HG03066 (cell line): Measurements from ENCODE around the gene CLGN.
A peak's percentile ranks its signal among the peaks of the same experiment; 100 is the strongest.
"Not testable (repeated sequence)": the region's sequence is repeated elsewhere in the genome, so short reads cannot be mapped to it uniquely, and the experiment has no call there.

ENCODE experiments used
- ATAC-seq: cut with Tn5 transposase; IDR thresholded peaks from one replicate; pipeline ENCODE4 v1.9.1; 2021; ENCODE audit warnings: low read depth; ENCODE audit not compliant: unreplicated experiment

Gene CLGN, protein sequence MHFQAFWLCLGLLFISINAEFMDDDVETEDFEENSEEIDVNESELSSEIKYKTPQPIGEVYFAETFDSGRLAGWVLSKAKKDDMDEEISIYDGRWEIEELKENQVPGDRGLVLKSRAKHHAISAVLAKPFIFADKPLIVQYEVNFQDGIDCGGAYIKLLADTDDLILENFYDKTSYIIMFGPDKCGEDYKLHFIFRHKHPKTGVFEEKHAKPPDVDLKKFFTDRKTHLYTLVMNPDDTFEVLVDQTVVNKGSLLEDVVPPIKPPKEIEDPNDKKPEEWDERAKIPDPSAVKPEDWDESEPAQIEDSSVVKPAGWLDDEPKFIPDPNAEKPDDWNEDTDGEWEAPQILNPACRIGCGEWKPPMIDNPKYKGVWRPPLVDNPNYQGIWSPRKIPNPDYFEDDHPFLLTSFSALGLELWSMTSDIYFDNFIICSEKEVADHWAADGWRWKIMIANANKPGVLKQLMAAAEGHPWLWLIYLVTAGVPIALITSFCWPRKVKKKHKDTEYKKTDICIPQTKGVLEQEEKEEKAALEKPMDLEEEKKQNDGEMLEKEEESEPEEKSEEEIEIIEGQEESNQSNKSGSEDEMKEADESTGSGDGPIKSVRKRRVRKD

DNA sequence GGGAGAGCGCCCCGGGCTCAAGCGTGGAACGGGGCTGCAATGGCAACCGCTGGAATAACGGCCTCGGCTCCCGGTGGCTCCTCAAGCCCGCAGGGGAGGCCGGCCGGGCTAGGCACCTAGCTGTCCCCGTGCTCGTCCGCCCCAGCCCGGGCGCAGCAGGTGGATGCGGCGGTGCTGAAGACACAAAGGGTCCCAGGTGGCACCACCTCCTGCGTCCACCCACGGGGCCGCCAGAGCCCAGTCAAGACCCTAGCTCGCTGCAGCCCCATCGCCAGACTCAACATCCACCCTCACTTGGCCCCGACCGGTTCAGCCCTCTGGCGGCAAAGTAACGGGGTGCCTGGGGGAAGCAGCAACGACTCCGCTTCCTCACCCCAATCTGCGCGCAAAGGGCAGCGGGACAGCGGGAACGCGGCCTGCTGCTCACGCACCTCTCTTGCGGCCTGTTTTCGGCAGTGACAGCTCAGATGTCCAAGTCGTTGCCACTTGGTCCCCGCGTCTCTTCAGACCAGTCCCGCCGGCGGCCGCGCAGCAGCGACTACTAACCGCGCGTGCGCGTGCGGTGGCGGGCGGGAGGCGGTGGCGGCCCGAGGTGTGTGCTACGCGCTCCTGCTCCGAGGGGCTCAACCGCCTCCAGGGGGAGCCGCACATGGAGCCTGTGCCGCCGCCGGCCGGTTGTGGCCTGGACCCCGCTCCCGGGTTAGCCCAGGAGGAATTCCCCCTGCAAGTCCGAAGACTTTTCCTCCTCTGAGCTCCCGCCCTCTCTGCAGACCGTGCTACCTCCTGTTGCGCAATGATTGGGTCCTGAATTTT, at the start of gene CLGN:
CLGN (minus strand) TSS at position 543 of the 813 bp plus-strand sequence. CDS start 14,570 bp downstream, outside the sequence.
- peak; percentile 82 for ATAC-seq

DNA sequence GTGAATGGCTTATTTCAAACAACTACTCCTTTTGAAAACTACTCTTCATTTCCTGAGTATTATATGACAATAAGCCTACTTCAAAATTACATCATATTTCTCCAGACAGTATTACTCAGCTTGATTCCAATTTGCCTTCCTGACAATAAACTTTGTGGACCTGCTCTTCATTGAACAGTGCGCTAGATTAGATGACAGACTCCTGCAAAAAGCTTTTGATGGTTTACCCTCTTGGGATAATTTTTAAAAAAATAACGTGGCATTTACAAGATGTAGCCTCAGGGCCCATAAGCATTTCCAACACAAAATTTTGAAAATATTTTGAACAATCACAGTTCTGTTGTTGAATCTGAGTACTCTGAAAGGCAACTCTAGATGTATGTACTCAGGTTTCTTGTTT, 44.7 kb upstream of the CLGN start:
- ATAC-seq = no peak

DNA sequence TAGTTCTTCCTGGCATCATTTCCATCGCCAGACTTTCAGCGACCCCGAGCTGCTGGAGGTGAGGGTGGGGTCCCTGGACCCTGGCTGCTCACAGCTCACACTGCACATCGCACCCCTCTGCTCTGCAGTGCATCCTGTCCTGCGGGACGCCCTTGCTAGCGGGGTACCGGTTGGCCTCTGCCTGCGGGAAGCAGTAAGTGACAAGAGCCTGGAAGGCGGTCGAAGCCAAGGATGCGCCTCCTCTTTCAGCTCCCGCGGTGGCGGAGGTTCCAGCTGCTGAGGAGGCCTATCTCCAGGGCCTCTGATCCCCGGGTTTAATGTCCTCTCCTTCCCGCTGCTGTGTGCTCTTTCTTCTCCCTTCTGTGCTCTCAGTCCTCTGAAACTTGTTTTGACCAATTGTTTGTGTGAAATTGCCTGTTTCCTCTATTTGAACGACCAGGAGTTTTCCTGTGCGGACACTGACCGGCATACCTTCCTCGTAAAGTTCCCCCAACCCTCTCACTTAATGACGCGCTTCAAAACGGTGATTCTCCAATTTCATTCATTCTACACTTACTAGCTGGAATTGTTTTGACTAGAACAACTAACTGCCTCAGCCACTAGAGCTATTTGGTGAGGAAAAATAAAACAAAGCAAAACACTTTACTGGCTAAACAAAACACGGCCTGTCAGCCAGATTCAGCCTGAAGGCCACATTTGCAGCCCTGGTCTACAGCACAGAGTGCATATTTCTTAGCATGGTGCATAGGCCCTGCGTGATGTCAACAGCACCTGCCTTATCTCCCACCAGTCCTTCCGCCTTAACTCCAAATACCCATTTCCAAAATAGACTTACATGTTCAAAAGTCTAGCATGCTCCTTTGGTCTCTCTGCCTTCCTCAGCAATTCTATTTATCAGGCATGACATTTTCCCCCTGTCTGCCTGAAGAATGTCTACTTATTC, 42.6 kb upstream of the CLGN start:
- no peak for ATAC-seq

DNA sequence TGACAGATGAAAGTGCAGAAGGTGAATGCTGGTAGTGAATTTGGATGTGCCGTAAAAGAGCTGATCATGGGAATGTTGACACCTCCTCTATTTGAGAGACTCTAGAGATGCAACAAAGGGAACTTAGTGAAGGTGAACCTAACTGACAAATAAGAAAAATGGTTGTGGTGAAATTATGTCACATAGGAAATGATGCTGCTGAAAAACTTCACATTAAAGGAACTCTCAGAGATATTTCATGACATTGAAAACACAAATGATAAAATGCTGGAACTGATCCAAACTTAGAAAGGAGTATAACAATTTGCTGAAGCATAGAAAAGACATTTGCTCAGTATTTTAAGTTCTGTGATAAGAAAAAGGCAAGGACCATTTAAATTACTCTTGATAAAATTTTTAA, 38.7 kb upstream of the CLGN start:
- ATAC-seq = no peak

DNA sequence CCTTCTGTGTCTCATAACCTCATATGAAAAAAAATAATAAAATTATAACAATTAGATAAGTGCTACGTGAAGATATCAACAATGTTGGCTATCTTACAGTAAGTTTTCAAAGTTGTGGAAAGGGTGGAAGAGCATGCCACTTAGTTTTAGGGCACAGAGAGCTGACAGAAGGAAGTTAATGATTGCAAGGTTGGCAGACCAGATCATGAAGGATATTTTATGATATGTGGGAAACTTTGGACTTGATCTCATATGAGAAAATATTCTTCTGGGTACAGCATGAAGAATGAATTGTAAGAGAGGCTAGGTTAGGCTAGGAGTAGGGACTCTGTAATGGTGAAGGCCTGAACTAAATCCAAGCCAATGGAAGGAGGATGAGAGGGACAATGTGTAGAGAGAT, 36.2 kb upstream of the CLGN start:
- no peak for ATAC-seq

DNA sequence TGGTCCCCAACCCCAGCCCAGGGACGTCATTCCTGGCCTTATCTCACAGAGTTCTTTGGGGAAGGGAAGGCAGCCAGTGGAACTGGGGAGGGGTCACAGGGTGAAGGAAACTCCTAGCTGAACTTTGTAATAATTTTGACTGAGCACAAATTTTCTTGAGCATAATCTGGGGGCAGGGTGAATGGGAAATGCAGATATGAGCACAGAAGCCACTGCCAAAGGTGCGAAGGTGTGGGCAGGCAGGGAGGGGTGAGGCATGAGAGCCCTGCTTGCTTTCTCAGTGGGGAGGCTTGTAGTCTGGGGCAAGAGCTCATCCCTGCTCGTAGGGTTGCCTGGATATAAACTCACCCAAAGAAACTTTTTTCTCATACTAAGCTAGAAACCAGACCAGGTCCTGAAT, 35.7 kb upstream of the CLGN start:
- no peak for ATAC-seq

DNA sequence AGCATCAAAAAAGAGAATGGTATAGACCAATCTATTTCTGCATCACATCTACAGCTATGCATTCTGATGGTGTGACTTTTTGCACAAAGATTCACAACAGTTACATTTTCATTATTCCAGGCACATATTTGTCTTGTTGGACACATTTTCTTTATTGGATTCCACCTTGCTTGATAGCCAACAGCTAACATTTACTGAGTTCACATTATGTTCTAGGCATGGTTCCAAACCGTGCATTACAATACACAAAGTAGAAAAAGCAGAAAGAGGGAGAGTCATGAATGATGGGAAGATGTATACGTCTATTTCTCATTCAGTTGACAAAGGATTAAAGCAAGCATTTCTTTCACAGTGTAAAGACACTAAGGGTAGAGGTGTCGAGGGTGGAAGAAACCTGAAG, 22.9 kb upstream of the CLGN start:
- no peak for ATAC-seq

DNA sequence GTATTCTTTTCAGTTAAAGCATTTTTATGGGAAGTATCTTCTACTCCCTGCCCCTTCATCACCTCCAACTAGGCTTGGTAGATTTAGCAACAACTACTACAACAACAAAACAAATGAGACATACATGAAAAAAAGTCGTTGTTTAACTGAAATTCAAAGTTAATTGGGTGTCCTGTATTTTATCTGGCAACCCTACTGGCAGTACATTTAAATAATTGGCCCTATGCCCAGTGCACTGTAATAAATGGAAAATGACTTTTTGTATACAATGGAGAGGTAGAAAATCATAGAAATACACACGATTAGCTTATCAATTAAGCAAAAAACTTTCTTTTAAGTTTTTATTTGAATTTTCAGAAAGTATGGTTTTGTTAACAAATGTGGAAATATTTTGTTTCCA, 21.4 kb upstream of the CLGN start:
- no peak for ATAC-seq

DNA sequence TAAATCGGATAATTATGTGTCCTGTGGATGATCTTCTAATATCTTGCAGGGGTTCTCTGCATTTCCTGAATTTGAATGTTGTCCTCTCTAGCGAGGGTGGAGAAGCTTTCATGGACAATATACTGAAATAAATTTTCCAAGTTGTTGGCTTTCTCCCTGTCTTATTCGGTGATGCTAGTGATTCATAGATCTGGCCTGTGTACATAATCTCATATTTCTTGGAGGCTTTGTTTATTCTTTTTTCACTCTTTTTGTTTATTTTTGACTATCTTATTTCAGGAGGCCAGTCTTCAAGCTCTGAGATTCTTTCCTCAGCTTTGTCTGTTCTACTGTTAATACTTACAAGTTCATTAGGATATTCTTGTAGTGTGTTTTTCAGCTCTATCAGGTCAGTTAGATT, 20.7 kb upstream of the CLGN start:
- no peak for ATAC-seq

DNA sequence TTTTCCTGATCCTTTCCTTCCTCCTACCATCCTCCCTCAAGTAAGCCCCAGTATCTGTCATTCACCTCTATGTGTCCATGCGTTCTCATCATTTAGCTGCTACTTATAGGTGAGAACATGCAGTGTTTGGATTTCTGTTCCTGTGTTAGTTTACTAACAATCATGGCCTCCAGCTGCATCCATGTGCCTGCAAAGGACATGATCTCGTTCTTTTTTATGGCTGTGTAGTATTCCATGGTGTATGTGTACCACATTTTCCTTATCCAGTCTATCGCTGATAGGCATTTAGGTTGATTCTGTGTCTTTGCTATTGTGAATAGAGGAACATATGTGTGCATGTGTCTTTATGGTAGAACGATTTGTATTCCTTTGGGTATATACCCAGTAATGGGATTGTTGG, 16.9 kb upstream of the CLGN start:
- not testable (repeated sequence) for ATAC-seq

DNA sequence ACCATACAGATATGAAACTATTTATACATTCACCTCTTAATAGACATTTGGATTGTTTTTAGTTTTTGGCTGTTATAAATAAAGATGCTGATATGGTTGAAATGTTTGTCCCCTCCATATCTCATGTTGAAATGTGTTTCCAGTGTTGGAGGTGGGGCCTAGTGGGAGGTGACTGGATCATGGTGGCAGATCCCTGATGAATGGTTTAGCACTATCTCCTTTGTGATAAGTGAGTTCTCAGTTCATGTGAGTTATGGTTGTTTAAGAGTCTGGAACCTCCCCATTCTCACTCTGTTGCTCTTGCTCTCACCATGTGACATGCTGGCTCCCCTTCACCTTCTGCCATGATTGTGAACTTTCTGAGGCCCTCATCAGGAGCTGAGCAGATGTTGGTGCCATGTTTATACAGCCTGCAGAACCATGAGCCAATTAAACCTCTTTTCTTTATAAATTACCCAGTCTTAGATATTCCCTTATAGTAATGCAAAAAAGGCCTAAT, 12.2 kb upstream of the CLGN start:
- ATAC-seq = no peak

DNA sequence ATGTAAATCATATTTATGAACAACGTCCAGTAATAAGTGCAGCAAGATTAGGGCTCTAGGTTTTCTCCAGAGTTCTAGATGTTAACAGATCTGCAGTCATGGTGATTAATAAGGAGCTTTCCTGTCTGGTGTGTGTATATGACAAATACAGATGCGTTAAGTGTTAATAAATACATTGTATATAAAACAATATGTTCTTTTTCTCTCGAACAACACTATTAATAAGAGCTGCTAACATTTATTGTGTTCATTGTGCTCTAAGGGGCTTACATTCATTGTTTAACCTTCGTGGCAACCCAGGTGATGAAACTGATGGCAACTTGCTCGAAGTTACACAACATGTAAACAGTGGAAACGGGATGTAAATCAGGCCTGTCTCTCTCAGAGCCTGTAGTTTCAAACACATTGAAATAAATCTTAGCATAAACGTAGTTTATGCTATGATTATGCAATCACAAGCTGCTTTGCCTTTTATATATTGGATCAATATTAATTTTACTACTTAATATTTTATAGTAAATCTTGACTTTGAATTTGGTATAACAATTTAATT, 547 bp upstream of the CLGN start:
- ATAC-seq = no peak

DNA sequence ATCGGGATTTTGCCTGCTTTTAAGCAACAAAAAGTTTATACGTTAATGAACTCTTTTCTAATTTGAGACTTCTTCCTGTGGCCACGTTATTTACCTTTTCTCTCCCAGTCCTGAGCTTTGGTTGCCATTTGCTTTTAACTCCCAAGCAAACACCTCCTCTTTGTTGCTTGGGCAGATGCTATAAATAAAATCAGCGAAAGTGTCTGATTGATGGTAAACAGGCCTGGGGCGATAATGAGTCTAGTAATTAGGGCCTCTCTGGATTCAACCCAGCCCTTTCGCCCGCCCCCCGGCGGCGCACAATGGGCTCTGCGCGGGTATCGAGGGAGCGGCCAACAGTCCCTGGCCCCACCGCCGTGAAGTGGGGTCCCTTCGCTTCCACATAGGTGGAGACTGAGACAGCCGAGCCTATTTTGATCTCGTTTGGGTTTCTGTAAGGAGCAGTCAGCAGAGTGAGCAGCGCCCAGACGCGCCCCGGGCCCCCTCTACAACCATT, 790 bp downstream of the CLGN start:
- ATAC-seq = peak; percentile 10

DNA sequence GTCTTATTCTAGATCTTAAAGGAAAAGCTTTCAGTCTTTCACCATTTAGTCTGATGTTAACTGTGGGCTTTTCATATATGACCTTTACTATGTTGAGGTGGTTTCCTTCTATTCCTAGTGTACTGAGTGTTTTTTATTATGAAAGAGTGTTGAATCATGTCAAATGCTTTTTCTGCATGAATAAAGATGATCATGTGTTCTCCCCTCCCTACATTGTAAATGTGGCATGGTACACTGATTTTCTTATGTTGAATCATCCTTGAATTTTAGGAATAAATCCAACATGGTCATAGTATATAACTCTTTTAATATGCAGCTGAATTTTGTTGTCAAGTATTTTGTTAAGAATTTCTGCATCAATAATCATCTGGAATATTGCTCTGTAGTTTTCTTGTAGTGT, 4.3 kb downstream of the CLGN start:
- no peak for ATAC-seq

DNA sequence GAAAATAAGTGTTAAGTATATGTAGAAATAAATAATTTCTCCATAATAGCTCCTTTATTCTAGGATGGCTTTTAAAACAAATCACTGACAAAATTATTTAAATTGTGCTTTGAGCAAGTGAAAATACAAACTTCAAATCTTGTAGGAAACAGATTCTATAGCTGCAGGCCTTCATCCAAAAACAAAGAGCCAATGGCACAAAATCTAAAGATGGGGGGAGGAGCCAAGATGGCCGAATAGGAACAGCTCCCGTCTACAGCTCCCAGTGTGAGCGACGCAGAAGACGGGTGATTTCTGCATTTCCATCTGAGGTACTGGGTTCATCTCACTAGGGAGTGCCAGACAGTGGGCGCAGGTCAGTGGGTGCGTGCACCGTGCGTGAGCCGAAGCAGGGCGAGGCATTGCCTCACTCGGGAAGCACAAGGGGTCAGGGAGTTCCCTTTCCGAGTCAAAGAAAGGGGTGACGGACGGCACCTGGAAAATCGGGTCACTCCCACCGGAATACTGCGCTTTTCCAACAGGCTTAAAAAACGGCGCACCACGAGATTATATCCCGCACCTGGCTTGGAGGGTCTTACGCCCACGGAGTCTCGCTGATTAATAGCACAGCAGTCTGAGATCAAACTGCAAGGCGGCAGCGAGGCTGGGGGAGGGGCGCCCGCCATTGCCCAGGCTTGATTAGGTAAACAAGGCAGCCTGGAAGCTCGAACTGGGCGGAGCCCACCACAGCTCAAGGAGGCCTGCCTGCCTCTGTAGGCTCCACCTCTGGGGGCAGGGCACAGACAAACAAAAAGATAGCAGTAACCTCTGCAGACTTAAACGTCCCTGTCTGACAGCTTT, 14.1 kb downstream of the CLGN start:
- ATAC-seq = not testable (repeated sequence)

DNA sequence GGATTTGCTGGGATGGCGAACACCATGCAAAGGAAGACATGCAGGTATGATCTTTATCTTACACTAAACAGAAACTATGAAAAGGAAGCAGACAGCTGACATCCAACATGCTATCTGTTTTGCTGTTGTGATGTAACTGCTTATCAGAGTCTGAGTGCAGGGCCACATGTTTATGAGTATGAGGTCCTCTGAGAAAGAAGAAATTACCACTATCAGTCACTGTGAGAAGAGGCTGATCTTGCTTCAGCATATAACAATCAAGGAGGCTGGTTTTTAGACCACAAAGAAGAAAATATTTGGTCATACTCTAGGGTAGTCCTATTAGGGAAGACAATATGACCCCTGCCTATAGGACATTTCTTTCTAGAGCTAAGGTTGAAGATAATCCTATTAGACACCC, 18.5 kb downstream of the CLGN start:
- no peak for ATAC-seq

DNA sequence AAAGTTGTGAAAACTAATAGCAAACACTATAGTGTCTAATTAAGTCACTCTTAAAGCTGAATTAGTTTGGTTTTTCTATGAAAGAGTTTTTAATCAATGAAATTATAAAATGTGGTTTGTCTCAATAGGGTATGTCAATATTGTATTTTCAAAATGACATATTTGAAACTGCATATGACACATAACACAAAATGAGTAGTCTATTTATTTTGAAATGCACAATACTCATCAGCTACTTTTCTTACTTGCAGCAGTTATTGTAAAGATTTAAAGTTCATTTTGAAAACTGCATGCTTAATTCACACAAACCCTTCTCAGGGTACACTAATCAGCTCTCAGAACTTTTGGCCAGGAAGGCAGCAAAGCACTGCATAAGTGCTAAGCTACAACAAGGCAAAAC, 21.2 kb downstream of the CLGN start:
- ATAC-seq = no peak

DNA sequence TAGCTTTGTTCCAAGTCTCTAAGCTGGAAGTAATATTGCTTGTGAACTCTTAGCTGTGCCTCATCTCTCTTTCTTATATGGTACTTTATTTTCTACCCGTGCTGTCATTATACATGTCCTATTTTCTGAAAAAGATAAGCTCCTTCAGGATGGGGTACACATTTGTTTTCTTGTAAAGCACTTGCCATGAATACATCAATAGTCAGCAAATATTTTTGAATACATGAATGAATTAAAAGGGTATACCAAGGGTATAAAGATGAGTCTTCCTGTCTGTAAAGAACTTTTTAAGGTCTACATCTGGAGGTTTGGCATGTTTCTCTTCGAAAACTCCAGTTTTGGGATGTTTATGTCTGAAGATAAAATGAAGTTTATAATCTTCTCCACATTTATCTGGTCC, 27.3 kb downstream of the CLGN start:
- ATAC-seq = no peak

DNA sequence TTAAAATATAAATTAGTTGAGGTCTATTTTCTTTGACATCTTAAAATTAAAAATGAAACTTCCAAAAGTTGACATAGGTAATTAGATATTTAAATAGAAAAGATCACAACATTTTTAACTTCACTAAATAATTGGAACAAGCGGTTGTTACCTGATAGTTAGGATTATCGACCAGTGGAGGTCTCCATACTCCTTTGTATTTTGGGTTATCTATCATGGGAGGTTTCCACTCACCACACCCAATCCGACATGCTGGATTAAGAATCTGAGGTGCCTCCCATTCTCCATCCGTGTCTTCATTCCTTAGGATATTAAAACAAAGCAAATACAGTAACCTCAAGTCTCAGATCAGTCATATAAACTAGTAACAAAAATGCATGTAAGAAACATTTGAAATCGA, 31.8 kb downstream of the CLGN start:
- no peak for ATAC-seq
